Measurements from ENCODE around the gene NRXN3.

The NRXN3 gene

GRCh38 chr14:78631551-78631950, 461.4 kb downstream of the NRXN3 start:
- H3K4me1 ChIP-seq (ENCODE audit: control insufficient read depth, insufficient read depth, low read length): no peaks in the 10 kb centered on the region
- H3K27ac ChIP-seq (ENCODE audit: extremely low read depth, low read depth, low read length): no peak overlapping the region
- ChIA-PET CTCF (no interaction called here), POLR2A (no interaction called here)
- no peaks in the 10 kb centered on the region for H3K36me3 ChIP-seq (ENCODE audit: control insufficient read depth in 2 of 2, insufficient read depth in 1 of 2, low read length in 2 of 2)
- H3K9me3 ChIP-seq (ENCODE audit: control insufficient read depth, insufficient read depth, low read depth, low read length): no peaks in the 10 kb centered on the region
- TF ChIP-seq EGR2 (tag by site-specific recombination; IDR thresholded peaks at IDR 0.05; ENCODE audit: low read depth): no peak
- TF ChIP-seq KLF16 (tag by site-specific recombination; IDR thresholded peaks at IDR 0.05): no peak
- no peak for TF ChIP-seq ZNF133 (tag by site-specific recombination; IDR thresholded peaks at IDR 0.05)
- TF ChIP-seq ZNF266 (tag by site-specific recombination; IDR thresholded peaks at IDR 0.05; ENCODE audit: low read depth): no peak
- TF ChIP-seq ZFP37 (tag by site-specific recombination; IDR thresholded peaks at IDR 0.05): no peak
- no peak for TF ChIP-seq ZXDB (tag by site-specific recombination; IDR thresholded peaks at IDR 0.05)
- no peak for TF ChIP-seq ELK4 (IDR thresholded peaks at IDR 0.05; ENCODE audit: borderline replicate concordance, low read depth, low read length)
- TF ChIP-seq ZNF146 (tag by site-specific recombination; IDR thresholded peaks at IDR 0.05): no peak
- no peak for TF ChIP-seq ZSCAN23 (tag by site-specific recombination; IDR thresholded peaks at IDR 0.05)
- no peak for TF ChIP-seq ZNF558 (tag by site-specific recombination; IDR thresholded peaks at IDR 0.05)
- TF ChIP-seq ZSCAN5A (tag by site-specific recombination; IDR thresholded peaks at IDR 0.05): no peak
- no peak for TF ChIP-seq ZNF658 (tag by site-specific recombination; IDR thresholded peaks at IDR 0.05)
- no peak overlapping the region for H3K4me3 ChIP-seq (ENCODE audit: low read depth, low read length)

GRCh38 chr14:78633752-78634151, 463.6 kb downstream of the NRXN3 start:
- TF ChIP-seq OVOL3 (tag by site-specific recombination; IDR thresholded peaks at IDR 0.05): no peak
- TF ChIP-seq ZBTB17 (tag by site-specific recombination; IDR thresholded peaks at IDR 0.05): no peak
- no peak for TF ChIP-seq OSR2 (tag by site-specific recombination; IDR thresholded peaks at IDR 0.05)
- no peak for TF ChIP-seq PRDM4 (tag by site-specific recombination; IDR thresholded peaks at IDR 0.05)
- no peak for TF ChIP-seq ZNF747 (tag by site-specific recombination; IDR thresholded peaks at IDR 0.05)
- no peak for TF ChIP-seq INSM2 (tag by site-specific recombination; IDR thresholded peaks at IDR 0.05)
- no peak for TF ChIP-seq GFI1B (tag by site-specific recombination; IDR thresholded peaks at IDR 0.05)
- no peak for TF ChIP-seq ZBTB21 (tag by site-specific recombination; IDR thresholded peaks at IDR 0.05)
- TF ChIP-seq ZNF473 (tag by site-specific recombination; IDR thresholded peaks at IDR 0.05): no peak
- TF ChIP-seq ZNF843 (tag by site-specific recombination; IDR thresholded peaks at IDR 0.05): no peak
- TF ChIP-seq ZNF645 (tag by site-specific recombination; IDR thresholded peaks at IDR 0.05): no peak
- TF ChIP-seq ZBTB20 (tag by site-specific recombination; IDR thresholded peaks at IDR 0.05): no peak
- TF ChIP-seq ZNF624 (tag by site-specific recombination; IDR thresholded peaks at IDR 0.05): no peak
- no peak for TF ChIP-seq PBX3 (CRISPR knock-in tag; IDR thresholded peaks at IDR 0.05)
- no peak for TF ChIP-seq ELK4 (IDR thresholded peaks at IDR 0.05; ENCODE audit: borderline replicate concordance, low read depth, low read length)
- no peak for TF ChIP-seq HOXA7 (CRISPR knock-in tag; IDR thresholded peaks at IDR 0.05; ENCODE audit: borderline replicate concordance)
- H3K9me3 ChIP-seq (ENCODE audit: control insufficient read depth, insufficient read depth, low read depth, low read length): no peaks in the 10 kb centered on the region
- CTCF ChIA-PET: no interaction called here
- POLR2A ChIA-PET: no interaction called here
- no peak overlapping the region for H3K4me3 ChIP-seq (ENCODE audit: low read depth, low read length)
- H3K27ac ChIP-seq (ENCODE audit: extremely low read depth, low read depth, low read length): no peak overlapping the region
- no peaks in the 10 kb centered on the region for H3K4me1 ChIP-seq (ENCODE audit: control insufficient read depth, insufficient read depth, low read length)
- H3K36me3 ChIP-seq (ENCODE audit: control insufficient read depth in 2 of 2, insufficient read depth in 1 of 2, low read length in 2 of 2): no peaks in the 10 kb centered on the region
